Psoas muscle (tissue), 8 donors: ENCODE results near the gene WDR86. TPM values are rescaled to one million over a fixed set of nuclear protein-coding genes. Genes with fewer than 3 reads are reported as not detected.

Experiments used
- ATAC-seq, 4 donors: fragments of 200-7000 bp; cut with Tn5 transposase; one replicate each; pipeline ENCODE4 v1.9.1; 2020; ENCODE audit warnings: moderate library complexity in 3 of 4, mild to moderate bottlenecking in 2 of 4
- DNase-seq, 2 donors: peaks; one replicate each; pipeline ENCODE4 v3.0.0-alpha.2; 2020
- H3K27ac ChIP-seq: fragments of 200-600 bp; one replicate; pipeline ENCODE4 v1.8.0; 2022
- H3K27me3 ChIP-seq, 3 donors: fragments of 200-600 bp in 1 of 3; one replicate each; pipeline versions ENCODE4 v1.6.1 to v1.8.0; 2013 to 2022; ENCODE audit warnings: low read length in 2 of 3, mild to moderate bottlenecking in 2 of 3, moderate library complexity in 1 of 3; ENCODE audit not compliant: insufficient read depth in 3 of 3
- H3K36me3 ChIP-seq, 2 donors: fragments of 200-600 bp in 1 of 2; one replicate each; pipeline versions ENCODE4 v1.6.1 to v1.8.0; 2013 to 2022; ENCODE audit warnings: low read depth in 1 of 2, mild to moderate bottlenecking in 1 of 2, moderate library complexity in 1 of 2; ENCODE audit not compliant: insufficient read depth in 1 of 2
- H3K4me1 ChIP-seq: fragments of 200-600 bp; one replicate; pipeline ENCODE4 v1.8.0; 2022
- H3K4me3 ChIP-seq: fragments of 200-600 bp; one replicate; pipeline ENCODE4 v1.8.0; 2022; ENCODE audit warnings: mild to moderate bottlenecking
- H3K9me3 ChIP-seq: fragments of 200-600 bp; one replicate; pipeline ENCODE4 v1.8.0; 2022
- WGBS, 3 donors: extraction: QIAGEN DNeasy Blood & Tissue Kit; methylation state at CpG; one replicate each; pipeline versions ENCODE4 v1.1.6 to v1.1.7; 2013; 5-methylcytosine and 5-hydroxymethylcytosine counted together
- intact Hi-C, 2 donors: fragments of 100-400 bp; cut with DNase I; formaldehyde crosslinking; loops; one replicate each; pipeline versions ENCODE4 v1.11.0 to v1.14.2; 2022
- polyA plus RNA-seq, 3 donors: library from polyadenylated mRNA; stranded (reverse); fragments of 200-250 nt; gene quantifications; one replicate each; pipeline ENCODE4 v1.2.3, GENCODE V29; 2013
- total RNA-seq, 4 donors: library from RNA; stranded (reverse); fragmentation: NEBNext Ultra II Directional in 2 of 4; extraction: Animal tissue kit (Norgen Biotek cat#: 25700) in 2 of 4; gene quantifications; one replicate each; pipeline versions ENCODE4 v1.2.1 to v1.2.4, GENCODE V29; 2021 to 2023
- TF ChIP-seq, protein P1 (sequence below): fragments of 200-600 bp; IDR thresholded peaks from one replicate; pipeline ENCODE4 v1.8.0; 2022; ENCODE audit warnings: antibody characterized with exemption
- donor health status: healthy with polysubstance abuse.
- donor health status: DM: no; HTN: no; CAD: no; lungs with moderate emphysema.
- donor health status: Bipolar disorder and iron deficiency.
- donor health status: healthy.
- donor health status: DM: yes; HTN: yes; CAD: no.
- donor health status: DM: no; HTN: no; CAD: no.
- donor health status: DM: no; HTN: no; CAD: no.
- donor health status: DM: yes; HTN: yes; CAD: no.

Gene WDR86
- total and polyA plus RNA-seq, 7 donors, result 0.03 to 0.44 (median 0.29) TPM; not detected in 2

DNA sequence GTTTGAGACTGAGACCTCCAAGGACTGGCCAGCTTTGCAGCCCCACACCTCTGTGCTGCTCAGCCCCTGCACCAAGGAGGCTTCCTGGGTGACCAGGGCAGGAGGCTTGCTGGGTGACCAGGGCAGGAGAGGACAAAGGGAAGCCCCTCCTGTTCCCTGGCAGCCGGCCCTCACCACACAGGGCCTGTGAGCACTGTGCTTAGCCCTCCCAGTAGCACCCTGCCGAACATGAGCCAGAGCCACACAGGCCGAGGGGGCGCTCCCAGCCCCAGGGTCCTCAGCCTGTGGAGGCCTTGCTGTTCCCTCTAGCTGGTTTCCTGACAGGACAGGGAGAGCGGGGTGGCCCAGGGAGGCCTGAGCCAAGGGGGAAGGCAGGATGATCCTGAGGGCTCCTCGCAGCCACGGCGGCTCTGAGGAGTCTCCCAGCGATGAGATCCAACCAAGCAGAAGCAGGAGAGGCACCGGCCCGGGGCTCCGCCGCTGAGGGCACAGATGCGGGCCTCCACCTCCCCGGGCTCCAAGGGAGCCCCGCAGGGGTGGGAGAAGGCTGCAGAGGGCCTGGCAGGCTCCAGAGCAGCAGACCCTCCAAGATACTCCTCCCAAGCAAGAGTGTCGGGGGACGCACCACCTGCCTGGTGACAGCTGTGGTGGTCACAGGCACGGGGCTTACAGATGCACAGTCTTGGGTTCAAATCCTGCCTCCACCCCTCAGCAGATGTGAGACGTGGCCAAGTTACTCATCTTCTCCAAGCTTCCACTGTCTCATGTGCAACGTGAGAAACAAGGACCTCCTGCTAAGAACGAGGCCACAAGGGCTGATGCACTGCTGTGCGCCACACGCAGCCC lies 22.5 kb downstream of the WDR86 start:
- ATAC-seq, result no peak
- H3K4me3 ChIP-seq, result no peak overlapping the region
- intact Hi-C loops, result no loop called here
- H3K9me3 ChIP-seq, result no peaks in the 10 kb centered on the region
- WGBS, 3 donors, result 82 to 86% (median 83%) methylated on average over 23 to 24 of the region's 24 CpGs
- H3K36me3 ChIP-seq, result no peaks in the 10 kb centered on the region
- no peaks in the 10 kb centered on the region for H3K4me1 ChIP-seq
- TF ChIP-seq, protein P1, sequence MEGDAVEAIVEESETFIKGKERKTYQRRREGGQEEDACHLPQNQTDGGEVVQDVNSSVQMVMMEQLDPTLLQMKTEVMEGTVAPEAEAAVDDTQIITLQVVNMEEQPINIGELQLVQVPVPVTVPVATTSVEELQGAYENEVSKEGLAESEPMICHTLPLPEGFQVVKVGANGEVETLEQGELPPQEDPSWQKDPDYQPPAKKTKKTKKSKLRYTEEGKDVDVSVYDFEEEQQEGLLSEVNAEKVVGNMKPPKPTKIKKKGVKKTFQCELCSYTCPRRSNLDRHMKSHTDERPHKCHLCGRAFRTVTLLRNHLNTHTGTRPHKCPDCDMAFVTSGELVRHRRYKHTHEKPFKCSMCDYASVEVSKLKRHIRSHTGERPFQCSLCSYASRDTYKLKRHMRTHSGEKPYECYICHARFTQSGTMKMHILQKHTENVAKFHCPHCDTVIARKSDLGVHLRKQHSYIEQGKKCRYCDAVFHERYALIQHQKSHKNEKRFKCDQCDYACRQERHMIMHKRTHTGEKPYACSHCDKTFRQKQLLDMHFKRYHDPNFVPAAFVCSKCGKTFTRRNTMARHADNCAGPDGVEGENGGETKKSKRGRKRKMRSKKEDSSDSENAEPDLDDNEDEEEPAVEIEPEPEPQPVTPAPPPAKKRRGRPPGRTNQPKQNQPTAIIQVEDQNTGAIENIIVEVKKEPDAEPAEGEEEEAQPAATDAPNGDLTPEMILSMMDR, result no peak
- peaks cover 0 to 22% (median 11%) of the 10 kb centered on the region in 3 donors for H3K27me3 ChIP-seq
- DNase-seq, result peak in 1 of 2 donors; percentile 46
- H3K27ac ChIP-seq, result no peak overlapping the region

DNA sequence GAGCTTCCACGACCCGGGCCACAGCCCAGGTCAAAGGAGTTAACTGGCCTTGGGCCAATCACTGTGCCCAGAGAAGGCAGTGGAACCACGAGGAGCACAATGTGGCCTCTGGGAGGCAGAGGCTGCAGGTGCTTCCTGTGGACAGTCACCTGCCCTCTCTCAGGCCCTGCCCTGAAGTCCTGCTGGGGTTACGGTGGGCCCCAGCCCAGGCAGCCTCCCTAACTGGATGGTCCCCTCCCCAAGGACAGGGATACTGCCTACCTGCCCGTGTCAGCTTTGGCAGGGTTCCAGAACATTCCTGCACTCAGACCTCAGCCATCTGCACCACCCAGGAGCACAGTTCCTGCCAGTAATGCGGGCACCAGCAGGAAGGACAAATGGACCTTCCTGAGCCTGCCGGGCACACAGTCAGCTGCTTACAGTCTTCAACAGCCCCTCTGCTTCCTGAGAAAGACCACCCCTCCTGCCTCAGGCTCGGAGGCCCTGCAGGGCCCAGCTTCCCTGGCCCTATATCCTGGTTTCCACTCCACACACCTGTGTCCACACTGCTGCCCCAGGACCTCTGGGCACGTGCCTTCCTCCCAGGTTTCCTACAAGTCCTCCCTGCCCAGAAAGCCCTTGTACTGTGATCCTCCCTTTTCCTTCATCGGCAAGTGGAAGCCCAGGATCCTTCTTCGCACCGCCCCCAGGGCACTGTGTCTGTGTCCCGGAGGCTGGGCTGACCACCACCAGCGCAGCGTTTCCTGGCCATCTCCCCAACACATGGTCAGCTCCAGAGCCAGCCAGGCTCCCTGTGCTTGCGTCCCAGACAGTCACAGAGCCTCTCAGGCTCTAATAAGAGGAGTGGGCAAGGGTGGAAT lies 23.3 kb downstream of the WDR86 start:
- H3K4me1 ChIP-seq, result peaks cover 9% of the 10 kb centered on the region
- H3K27me3 ChIP-seq, result peaks cover 0 to 30% (median 19%) of the 10 kb centered on the region in 3 donors
- DNase-seq, result peak in 1 of 2 donors; percentile 47
- TF ChIP-seq, protein P1, result no peak
- no peak overlapping the region for H3K4me3 ChIP-seq
- no peaks in the 10 kb centered on the region for H3K36me3 ChIP-seq
- ATAC-seq, result no peak
- intact Hi-C loops, result no loop called here
- H3K27ac ChIP-seq, result no peak overlapping the region
- H3K9me3 ChIP-seq, result no peaks in the 10 kb centered on the region
- WGBS, 3 donors, result 44 to 54% (median 51%) methylated on average over 16 of the region's 16 CpGs

DNA sequence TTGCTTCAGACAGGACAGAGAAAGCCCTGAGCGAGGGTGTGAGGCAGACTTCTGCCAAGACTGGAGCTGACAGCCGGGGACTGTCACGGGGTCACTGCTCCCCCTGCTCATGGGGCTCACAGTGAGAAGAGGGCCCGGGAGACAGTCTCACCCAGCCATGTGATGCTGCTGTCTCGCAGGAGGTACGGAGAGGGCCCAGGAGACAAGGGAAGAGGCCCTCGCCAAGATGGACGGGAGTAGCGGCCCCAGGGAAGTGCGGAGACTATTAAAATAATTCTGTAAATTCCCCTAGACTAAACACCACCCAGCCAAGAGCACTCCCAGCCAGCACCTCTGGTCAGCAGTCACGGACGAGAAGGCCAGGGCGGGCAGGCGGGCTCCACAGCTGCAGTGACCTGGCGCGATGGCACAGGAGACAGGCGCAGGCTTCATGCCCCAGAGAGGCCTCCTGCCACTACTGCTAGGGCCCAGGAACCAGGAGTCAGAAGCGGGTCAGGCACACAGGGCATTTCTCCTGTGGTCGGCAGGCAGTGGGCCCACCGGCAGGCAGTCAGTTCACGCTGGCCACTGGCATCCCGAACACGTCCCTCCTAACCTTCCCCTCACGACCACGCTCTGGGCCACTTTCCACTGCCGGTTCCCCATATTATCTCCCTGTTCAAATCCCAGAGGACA lies 24.1 kb downstream of the WDR86 start:
- 45 to 68% (median 58%) methylated on average over 26 of the region's 26 CpGs for WGBS, 3 donors
- DNase-seq (peak in 1 of 2 donors; percentile 45), ATAC-seq (no peak)
- TF ChIP-seq, protein P1, result no peak
- peaks cover 13% of the 10 kb centered on the region for H3K4me1 ChIP-seq
- no peaks in the 10 kb centered on the region for H3K36me3 ChIP-seq
- intact Hi-C loops, result no loop called here
- no peak overlapping the region for H3K27ac ChIP-seq
- H3K27me3 ChIP-seq, result peaks cover 0 to 38% (median 20%) of the 10 kb centered on the region in 3 donors
- no peaks in the 10 kb centered on the region for H3K9me3 ChIP-seq
- H3K4me3 ChIP-seq, result no peak overlapping the region

DNA sequence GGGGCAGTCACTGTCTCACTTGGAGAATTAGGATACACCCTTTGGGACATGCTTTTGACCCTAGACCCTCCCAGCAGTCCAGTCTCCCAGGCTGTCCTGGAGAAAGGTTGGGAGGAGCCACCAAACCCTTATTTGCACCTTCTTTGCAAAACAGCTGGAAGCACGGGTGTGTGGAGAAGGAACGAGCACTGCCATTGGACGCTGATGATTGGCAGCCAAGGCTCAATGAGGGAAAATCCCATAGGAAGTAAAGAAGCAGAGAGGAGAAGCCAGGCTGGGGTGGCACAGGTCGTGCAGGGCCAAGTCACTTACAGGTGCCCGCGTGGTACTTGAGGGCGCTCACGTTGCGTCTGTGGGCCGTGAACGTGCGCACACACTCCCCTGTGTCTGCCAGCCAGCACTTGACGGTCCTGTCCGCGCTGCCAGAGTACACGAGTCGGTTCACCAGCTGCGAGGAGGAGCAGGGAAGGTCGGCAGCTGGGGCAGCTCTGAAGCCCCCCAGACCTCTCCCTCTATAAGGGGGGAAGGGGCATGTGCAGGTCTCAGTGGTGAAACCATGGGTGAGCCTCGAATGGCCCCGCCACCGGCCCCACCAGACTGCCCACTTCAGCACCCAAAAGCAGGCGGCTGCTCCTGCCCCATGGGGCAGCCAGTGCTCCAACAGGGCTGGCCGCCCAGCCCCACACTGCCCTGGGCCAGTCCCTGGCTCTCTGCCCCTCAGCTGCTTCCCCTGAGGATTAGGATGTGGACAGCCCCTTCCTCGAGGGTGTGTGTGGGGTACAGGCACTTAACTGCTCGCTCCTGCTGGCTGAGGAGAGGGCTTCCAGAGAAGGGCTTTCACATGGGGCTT lies 24.8 kb downstream of the WDR86 start:
- Histone ChIP-seq H3K9me3 (no peaks in the 10 kb centered on the region), H3K4me1 (peaks cover 13% of the 10 kb centered on the region), H3K27ac (no peak overlapping the region), H3K36me3 (no peaks in the 10 kb centered on the region), H3K4me3 (no peak overlapping the region), H3K27me3 (peaks cover 0 to 38% (median 20%) of the 10 kb centered on the region in 3 donors)
- ATAC-seq (peak in 1 of 4 donors; percentile 25), DNase-seq (peak in 1 of 2 donors; percentile 45)
- TF ChIP-seq, protein P1, result no peak
- 49 to 65% (median 53%) methylated on average over 25 to 26 of the region's 26 CpGs for WGBS, 3 donors
- intact Hi-C loops, result no loop called here
